Measurements from ENCODE around the gene TOPORS.
"Not testable (repeated sequence)": the region's sequence is repeated elsewhere in the genome, so short reads cannot be mapped to it uniquely, and the experiment has no call there.

- not testable (repeated sequence) for TF ChIP-seq CTCF, POLR2A (IDR thresholded peaks at IDR 0.05)
Measured at GRCh38 chr9:32524558-32524891, 27.9 kb downstream of the TOPORS start.
